ENCODE measurements around the gene ADIPOR2. TPM values are rescaled to one million over a fixed set of nuclear protein-coding genes. Genes with fewer than 3 reads are reported as not detected.
A peak's percentile ranks its signal among the peaks of the same experiment; 100 is the strongest.

Gene ADIPOR2
- 10 to 100 TPM; 33.5 to 47.7 (median 42.1) TPM for total RNA-seq
- 10 to 100 TPM; 18.5 to 27.9 TPM for polyA plus RNA-seq
- long read RNA-seq, donor 1, partial matches to known transcripts, result 0 of 9 reads
- long read RNA-seq, donor 1, other reads (novel, unspliced or antisense), result 9 of 9 reads
- long read RNA-seq, donor 2, full-length matches to known transcripts, result 1 of 13 reads
- long read RNA-seq, donor 2, partial matches to known transcripts, result 0 of 13 reads
- long read RNA-seq, donor 2, other reads (novel, unspliced or antisense), result 12 of 13 reads
- long read RNA-seq, donor 3, partial matches to known transcripts, result 11 of 12 reads
- long read RNA-seq, donor 3, other reads (novel, unspliced or antisense), result 1 of 12 reads

DNA sequence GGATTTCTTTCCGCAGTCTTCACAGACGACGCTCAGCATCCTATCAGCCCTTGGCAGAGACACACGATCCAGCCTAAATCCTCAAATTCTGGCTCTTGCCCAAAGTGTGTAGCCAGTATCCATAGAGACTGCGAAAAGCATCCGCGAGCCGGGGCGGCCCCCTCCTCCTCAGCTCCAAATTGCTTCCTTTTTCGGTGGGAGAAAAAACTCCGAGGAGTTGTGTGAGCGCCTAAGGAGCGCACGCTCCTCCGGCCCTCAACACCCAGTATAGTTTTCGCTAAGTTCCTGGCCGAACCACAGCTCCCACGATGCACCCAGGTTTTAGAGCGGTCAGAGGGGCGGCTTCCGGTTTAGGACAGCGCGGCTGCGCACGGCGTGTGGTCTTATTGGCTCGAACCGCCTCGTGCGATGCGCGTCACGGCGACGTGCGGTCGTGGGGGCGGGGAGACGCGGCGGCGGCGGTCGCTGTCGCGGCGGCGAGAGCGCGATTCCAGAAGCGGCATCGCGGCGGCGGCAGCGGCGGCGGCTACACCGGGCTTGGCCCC is at the start of gene ADIPOR2:
Gene ADIPOR2, plus strand, starts transcription at position 493 of the 545 bp plus-strand sequence. CDS start 63,274 bp downstream, outside the sequence.
- WGBS, 2 donors, result 0% methylated on average over 33 to 59 of the region's 59 CpGs
- TF ChIP-seq CTCF (IDR thresholded peaks at IDR 0.05), result no peak
- ATAC-seq (peak; percentile 99 to 100 (median 100)), DNase-seq (peak; percentile 95 to 96)
- Histone ChIP-seq H3K4me1 (peaks cover 0 to 38% (median 20%) of the 10 kb centered on the region in 9 donors), H3K27me3 (no peaks in the 10 kb centered on the region), H3K36me3 (peaks cover 0 to 13% (median 0%) of the 10 kb centered on the region in 9 donors), H3K4me3 (peak within 1 kb of the TSS; percentile 70 to 96 (median 84)), H3K9me3 (no peaks in the 10 kb centered on the region), H3K27ac (peak within 1 kb of the TSS; percentile 85 to 97 (median 94))
- intact Hi-C loops (cut with DNase I), result loop anchor here in 2 of 10 donors (5.0 kb wide), 2 partner anchors 33 to 82 kb away; no protein-coding TSS in a partner anchor

- no peak for TF ChIP-seq CTCF (IDR thresholded peaks at IDR 0.05)
- no peak overlapping the region for H3K27ac ChIP-seq
- 79 to 83% methylated on average over 7 of the region's 7 CpGs for whole genome bisulfite sequencing, 2 donors
- no peak overlapping the region for H3K4me3 ChIP-seq
- H3K9me3 ChIP-seq, result no peaks in the 10 kb centered on the region
- no peak for DNase-seq
- peaks cover 3 to 28% (median 17%) of the 10 kb centered on the region in 9 donors for H3K4me1 ChIP-seq
- intact Hi-C loops (cut with DNase I), result loop anchor here in 2 of 10 donors (5.0 to 10.0 kb wide), 2 partner anchors 290 to 292 kb away; no protein-coding TSS in a partner anchor
- H3K27me3 ChIP-seq, result peaks cover 0 to 4% (median 0%) of the 10 kb centered on the region in 7 donors
- peaks cover 0 to 10% (median 0%) of the 10 kb centered on the region in 9 donors for H3K36me3 ChIP-seq
- no peak for ATAC-seq
These were observed 48.4 kb upstream of the ADIPOR2 start for GRCh38 chr12:1642513-1642912.

DNA sequence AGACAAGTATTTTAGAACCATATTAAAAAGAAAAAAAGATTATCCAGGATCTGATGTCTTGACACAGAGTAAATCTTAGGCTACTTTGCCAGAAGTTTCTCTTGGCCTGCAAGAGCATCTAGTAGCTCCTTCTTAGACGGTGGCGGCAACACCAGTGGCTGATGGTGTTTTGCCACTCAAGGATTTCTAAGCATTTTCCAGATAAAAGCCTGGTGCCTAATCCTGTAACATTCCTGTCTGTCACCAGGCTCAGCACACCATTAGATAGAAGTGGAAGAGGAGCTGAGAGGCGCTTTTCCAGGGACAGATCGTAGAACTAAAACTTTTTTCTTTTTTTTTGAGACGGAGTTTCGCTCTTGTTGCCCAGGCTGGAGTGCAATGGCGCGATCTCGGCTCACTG is 47.8 kb upstream of the ADIPOR2 start:
- Histone ChIP-seq H3K36me3 (peaks cover 0 to 10% (median 0%) of the 10 kb centered on the region in 9 donors), H3K4me3 (no peak overlapping the region), H3K27ac (no peak overlapping the region), H3K9me3 (no peaks in the 10 kb centered on the region), H3K4me1 (peaks cover 3 to 28% (median 17%) of the 10 kb centered on the region in 9 donors), H3K27me3 (peaks cover 0 to 4% (median 0%) of the 10 kb centered on the region in 7 donors)
- no peak for TF ChIP-seq CTCF (IDR thresholded peaks at IDR 0.05)
- DNase-seq (no peak), ATAC-seq (no peak)
- 55 to 72% methylated on average over 9 of the region's 9 CpGs for WGBS, 2 donors
- intact Hi-C loops (cut with DNase I), result loop anchor here in 2 of 10 donors (5.0 to 10.0 kb wide), 2 partner anchors 289 to 292 kb away; no protein-coding TSS in a partner anchor

DNA sequence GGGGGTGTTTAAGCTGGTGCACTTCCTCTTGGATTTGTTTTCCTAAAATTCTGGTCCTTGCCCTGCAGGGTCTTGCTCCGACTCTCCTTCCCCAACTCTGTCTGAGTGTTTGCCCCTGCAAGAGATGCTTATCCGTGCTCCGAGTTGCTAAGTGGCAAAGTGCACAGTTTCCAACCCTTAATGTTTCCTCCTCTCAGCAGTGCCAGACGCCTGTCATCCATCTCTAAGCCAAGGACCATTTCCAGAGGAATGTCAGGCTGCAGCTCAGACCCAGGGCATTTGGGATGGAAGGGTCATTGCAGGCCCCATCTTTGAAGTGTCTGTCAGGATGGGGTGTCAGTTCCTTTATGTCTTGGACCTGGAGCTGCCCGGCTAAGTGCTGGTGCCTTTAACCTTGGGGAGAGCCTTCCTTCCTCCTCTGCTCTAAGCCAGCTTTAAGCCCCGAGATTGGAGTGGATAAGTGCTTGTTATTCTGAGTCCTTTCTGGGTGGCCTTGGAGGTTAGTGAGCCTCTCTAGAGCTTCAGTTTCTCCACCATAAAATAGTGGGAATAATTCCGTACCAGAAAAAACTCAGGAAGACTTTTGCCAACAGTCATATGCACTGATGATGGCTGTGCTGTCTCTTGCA is 46.9 kb upstream of the ADIPOR2 start:
- 41 to 44% methylated on average over 7 of the region's 7 CpGs for WGBS, 2 donors
- no peak for DNase-seq
- TF ChIP-seq CTCF (IDR thresholded peaks at IDR 0.05), result no peak
- Histone ChIP-seq H3K27me3 (peaks cover 0 to 4% (median 0%) of the 10 kb centered on the region in 7 donors), H3K9me3 (no peaks in the 10 kb centered on the region), H3K36me3 (peaks cover 0 to 10% (median 0%) of the 10 kb centered on the region in 9 donors), H3K27ac (no peak overlapping the region), H3K4me1 (peaks cover 3 to 32% (median 17%) of the 10 kb centered on the region in 9 donors), H3K4me3 (no peak overlapping the region)
- peak in 1 of 8 donors; percentile 19 for ATAC-seq
- intact Hi-C loops (cut with DNase I), result loop anchor here in 2 of 10 donors (5.0 to 10.0 kb wide), 2 partner anchors 288 to 291 kb away; no protein-coding TSS in a partner anchor
